Esophagus squamous epithelium (tissue), 5 donors: ENCODE results near the gene GPC6. TPM values are rescaled to one million over a fixed set of nuclear protein-coding genes. Genes with fewer than 3 reads are reported as not detected.
A peak's percentile ranks its signal among the peaks of the same experiment; 100 is the strongest.

Source experiments
- DNase-seq: peaks from one replicate; lab custom pipeline; 2025; lab: John Stamatoyannopoulos, UW
- H3K27ac ChIP-seq, 4 donors: fragments of 200-600 bp; sonication (generic); one replicate each; pipeline ENCODE4 v1.5.1; 2016 to 2019; ENCODE audit warnings: mild to moderate bottlenecking in 1 of 4
- H3K27me3 ChIP-seq, 4 donors: fragments of 200-600 bp; sonication (generic); 1 replicate in 3 of 4; 2 replicates in 1 of 4; pipeline versions ENCODE4 v1.5.1 to v1.6.0; 2017 to 2021; ENCODE audit warnings: antibody characterized with exemption in 1 of 4
- H3K36me3 ChIP-seq, 3 donors: fragments of 200-600 bp; sonication (generic); one replicate each; pipeline ENCODE4 v1.5.1; 2016 to 2019
- H3K4me1 ChIP-seq, 3 donors: fragments of 200-600 bp; sonication (generic); one replicate each; pipeline ENCODE4 v1.5.1; 2017 to 2019
- H3K4me3 ChIP-seq, 4 donors: fragments of 200-600 bp; sonication (generic); 1 replicate in 3 of 4; 2 replicates in 1 of 4; pipeline ENCODE4 v1.5.1; 2016 to 2019; ENCODE audit warnings: mild to moderate bottlenecking in 2 of 4, moderate library complexity in 1 of 4
- H3K9me3 ChIP-seq, 3 donors: fragments of 200-600 bp; sonication (generic); one replicate each; pipeline ENCODE4 v1.5.1; 2016 to 2019
- POLR2A ChIP-seq, 4 donors: fragments of 450-650 bp; IDR thresholded peaks; one replicate each; pipeline ENCODE4 v1.6.1; 2017; ENCODE audit warnings: antibody characterized with exemption in 4 of 4, mild to moderate bottlenecking in 4 of 4, moderate library complexity in 3 of 4
- WGBS, 2 donors: methylation state at CpG; one replicate each; pipeline ENCODE4 v1.1.5; 2018; 5-methylcytosine and 5-hydroxymethylcytosine counted together
- intact Hi-C: fragments of 100-400 bp; cut with DNase I; formaldehyde crosslinking; loops from one replicate; pipeline ENCODE4 v1.15.0; 2022
- total RNA-seq, 4 donors: library from RNA; depleted of rRNA; stranded (reverse); fragments of >200 nt; gene quantifications; one replicate each; pipeline ENCODE4 v1.1.0, GENCODE V29; 2016
- TF ChIP-seq, protein P1 (sequence below), 6 experiments: fragments of 450-650 bp in 4 of 6; fragments of 200-600 bp in 2 of 6; sonication (generic) in 2 of 6; IDR thresholded peaks; one replicate each; pipeline ENCODE4 v1.5.1; 2016 to 2019; ENCODE audit warnings: antibody characterized with exemption in 6 of 6, mild to moderate bottlenecking in 4 of 6, moderate library complexity in 4 of 6
- donor health status: DM: yes; HTN: yes; CAD: no.

GPC6 gene
- total RNA-seq, 4 donors from 2014 or later = 0.57 to 8.6 (median 2.6) TPM

DNA sequence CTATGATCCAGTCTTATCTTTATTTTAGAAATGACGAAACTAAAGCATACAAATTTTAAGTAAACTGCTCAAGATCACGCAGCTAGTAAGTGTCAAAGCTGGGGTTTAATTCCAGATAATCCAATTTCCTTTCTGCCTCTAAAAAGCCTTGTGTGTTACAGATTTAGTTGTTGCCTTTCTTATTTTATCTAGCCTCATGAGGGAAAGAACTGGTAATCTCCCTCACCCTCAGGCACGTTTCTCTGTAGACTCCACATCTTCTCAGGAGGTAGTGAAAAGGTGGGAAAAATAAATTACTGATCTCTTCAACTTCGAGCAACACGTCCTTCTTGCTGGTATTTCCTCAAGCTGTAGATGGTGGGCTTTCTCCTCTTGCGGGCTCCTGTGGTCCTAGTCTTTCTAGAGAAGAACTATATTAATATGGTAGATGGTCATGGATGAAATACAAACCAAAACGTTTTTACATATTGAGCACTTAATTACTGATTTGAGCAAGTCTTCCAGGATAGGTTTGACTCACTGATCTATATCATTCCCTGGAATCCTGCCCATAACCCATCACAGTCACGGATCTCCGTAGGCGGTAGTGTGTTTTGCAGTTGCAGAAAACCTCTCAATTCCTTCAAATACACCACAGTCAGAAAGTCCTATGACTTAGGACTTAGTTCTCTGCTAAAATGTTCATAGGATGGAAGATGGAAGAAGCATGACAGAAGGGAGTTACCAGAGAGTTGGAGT lies 733.4 kb downstream of the GPC6 start:
- H3K4me1 ChIP-seq = no peaks in the 10 kb centered on the region
- no peak for DNase-seq
- H3K27me3 ChIP-seq = no peaks in the 10 kb centered on the region
- H3K36me3 ChIP-seq = no peaks in the 10 kb centered on the region
- H3K27ac ChIP-seq = no peak overlapping the region
- H3K4me3 ChIP-seq = no peak overlapping the region
- WGBS, 2 donors = 62 to 71% methylated on average over 10 of the region's 10 CpGs
- no peaks in the 10 kb centered on the region for H3K9me3 ChIP-seq
- intact Hi-C loops = no loop called here
- no peak for TF ChIP-seq POLR2A (IDR thresholded peaks at IDR 0.05)
- TF ChIP-seq, protein P1, sequence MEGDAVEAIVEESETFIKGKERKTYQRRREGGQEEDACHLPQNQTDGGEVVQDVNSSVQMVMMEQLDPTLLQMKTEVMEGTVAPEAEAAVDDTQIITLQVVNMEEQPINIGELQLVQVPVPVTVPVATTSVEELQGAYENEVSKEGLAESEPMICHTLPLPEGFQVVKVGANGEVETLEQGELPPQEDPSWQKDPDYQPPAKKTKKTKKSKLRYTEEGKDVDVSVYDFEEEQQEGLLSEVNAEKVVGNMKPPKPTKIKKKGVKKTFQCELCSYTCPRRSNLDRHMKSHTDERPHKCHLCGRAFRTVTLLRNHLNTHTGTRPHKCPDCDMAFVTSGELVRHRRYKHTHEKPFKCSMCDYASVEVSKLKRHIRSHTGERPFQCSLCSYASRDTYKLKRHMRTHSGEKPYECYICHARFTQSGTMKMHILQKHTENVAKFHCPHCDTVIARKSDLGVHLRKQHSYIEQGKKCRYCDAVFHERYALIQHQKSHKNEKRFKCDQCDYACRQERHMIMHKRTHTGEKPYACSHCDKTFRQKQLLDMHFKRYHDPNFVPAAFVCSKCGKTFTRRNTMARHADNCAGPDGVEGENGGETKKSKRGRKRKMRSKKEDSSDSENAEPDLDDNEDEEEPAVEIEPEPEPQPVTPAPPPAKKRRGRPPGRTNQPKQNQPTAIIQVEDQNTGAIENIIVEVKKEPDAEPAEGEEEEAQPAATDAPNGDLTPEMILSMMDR (IDR thresholded peaks at IDR 0.05) = no peak

- Histone ChIP-seq H3K27ac (peak overlapping the region in 1 of 4 donors; percentile 7), H3K4me3 (no peak overlapping the region), H3K9me3 (no peaks in the 10 kb centered on the region), H3K27me3 (no peaks in the 10 kb centered on the region), H3K4me1 (no peaks in the 10 kb centered on the region), H3K36me3 (no peaks in the 10 kb centered on the region)
- 27 to 30% methylated on average over 6 of the region's 6 CpGs for WGBS, 2 donors
- intact Hi-C loops = no loop called here
- TF ChIP-seq POLR2A (IDR thresholded peaks at IDR 0.05) = no peak
- TF ChIP-seq, protein P1 (IDR thresholded peaks at IDR 0.05) = no peak
- DNase-seq = no peak
These were observed 736.9 kb downstream of the GPC6 start for GRCh38 chr13:93963266-93964145.

DNA sequence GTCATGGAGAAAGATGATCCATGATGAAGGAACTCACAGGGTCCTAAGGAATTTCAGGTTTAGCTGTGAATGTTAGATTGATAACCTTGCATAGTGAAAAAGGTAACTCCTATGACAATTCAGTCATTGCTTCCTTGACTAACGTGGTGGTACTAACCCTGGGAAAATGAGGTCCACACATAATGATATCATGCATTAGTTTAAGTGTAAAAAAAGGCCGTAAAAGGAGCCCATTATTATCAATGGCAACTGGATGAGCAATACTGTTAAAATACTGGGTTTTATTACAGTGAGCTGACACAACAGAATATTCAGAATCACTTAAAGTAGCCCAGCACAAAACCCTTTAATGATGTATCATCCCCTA lies 737.5 kb downstream of the GPC6 start:
- no peak for DNase-seq
- WGBS, 2 donors = 52 to 58% methylated on average over 2 of the region's 2 CpGs
- peak overlapping the region in 1 of 4 donors; percentile 7 for H3K27ac ChIP-seq
- H3K27me3 ChIP-seq = no peaks in the 10 kb centered on the region
- no peak overlapping the region for H3K4me3 ChIP-seq
- intact Hi-C loops = no loop called here
- TF ChIP-seq, protein P1 (IDR thresholded peaks at IDR 0.05) = no peak
- TF ChIP-seq POLR2A (IDR thresholded peaks at IDR 0.05) = no peak
- no peaks in the 10 kb centered on the region for H3K9me3 ChIP-seq
- no peaks in the 10 kb centered on the region for H3K4me1 ChIP-seq
- no peaks in the 10 kb centered on the region for H3K36me3 ChIP-seq

- no peak overlapping the region for H3K4me3 ChIP-seq
- no peaks in the 10 kb centered on the region for H3K9me3 ChIP-seq
- TF ChIP-seq, protein P1 (IDR thresholded peaks at IDR 0.05) = no peak
- TF ChIP-seq POLR2A (IDR thresholded peaks at IDR 0.05) = no peak
- DNase-seq = no peak
- H3K4me1 ChIP-seq = no peaks in the 10 kb centered on the region
- WGBS, 2 donors = 74 to 85% methylated on average over 3 of the region's 3 CpGs
- no peak overlapping the region for H3K27ac ChIP-seq
- no peaks in the 10 kb centered on the region for H3K27me3 ChIP-seq
- intact Hi-C loops = no loop called here
- no peaks in the 10 kb centered on the region for H3K36me3 ChIP-seq
These were observed 739.0 kb downstream of the GPC6 start for GRCh38 chr13:93965587-93965986.
